Measurements from ENCODE around the gene ARV1.
"Not testable (repeated sequence)": the region's sequence is repeated elsewhere in the genome, so short reads cannot be mapped to it uniquely, and the experiment has no call there.

The ARV1 gene

GRCh38 chr1:231040800-231041718 is 62.2 kb downstream of the ARV1 start:
- Histone ChIP-seq H3K9me3 (ENCODE audit: control insufficient read depth, insufficient read depth, low read length) (no peaks in the 10 kb centered on the region), H3K36me3 (ENCODE audit: control insufficient read depth, insufficient read depth, low read length) (no peaks in the 10 kb centered on the region), H3K4me1 (ENCODE audit: control insufficient read depth, insufficient read depth, low read length) (no peaks in the 10 kb centered on the region; the same call in 1 of the 2 replicates), H3K27ac (ENCODE audit: low read length) (no peak overlapping the region), H3K4me3 (ENCODE audit: low read length) (peak overlapping the region; percentile 57; the same call in 1 of the 2 replicates), H3K27me3 (ENCODE audit: control insufficient read depth, insufficient read depth, low read length) (peaks cover 44% of the 10 kb centered on the region)
- DNase-seq (ENCODE audit: low read depth, low spot score) = no peak
- no CpG with 5 or more reads among the region's 37 CpGs for WGBS (ENCODE audit: insufficient coverage, insufficient read length)

- H3K27ac ChIP-seq (ENCODE audit: low read length) = no peak overlapping the region
These were observed 62.9 kb downstream of the ARV1 start for GRCh38 chr1:231041719-231042261.

GRCh38 chr1:231044588-231044987 is 65.7 kb downstream of the ARV1 start:
- WGBS (ENCODE audit: insufficient coverage, insufficient read length) = no CpG with 5 or more reads among the region's 1 CpG
- no peaks in the 10 kb centered on the region for H3K36me3 ChIP-seq (ENCODE audit: control insufficient read depth, insufficient read depth, low read length)
- H3K4me1 ChIP-seq (ENCODE audit: control insufficient read depth, insufficient read depth, low read length) = no peaks in the 10 kb centered on the region; the same call in 1 of the 2 replicates
- no peak overlapping the region for H3K4me3 ChIP-seq (ENCODE audit: low read length)
- no peak overlapping the region for H3K27ac ChIP-seq (ENCODE audit: low read length)
- DNase-seq (ENCODE audit: low read depth, low spot score) = no peak
- no peaks in the 10 kb centered on the region for H3K9me3 ChIP-seq (ENCODE audit: control insufficient read depth, insufficient read depth, low read length)
- H3K27me3 ChIP-seq (ENCODE audit: control insufficient read depth, insufficient read depth, low read length) = peaks cover 20% of the 10 kb centered on the region

More at GRCh38 chr1:231041719-231042261, 62.9 kb downstream of the ARV1 start:
- no CpG with 5 or more reads among the region's 9 CpGs for WGBS (ENCODE audit: insufficient coverage, insufficient read length)
- Histone ChIP-seq H3K4me3 (ENCODE audit: low read length) (no peak overlapping the region), H3K9me3 (ENCODE audit: control insufficient read depth, insufficient read depth, low read length) (no peaks in the 10 kb centered on the region), H3K27me3 (ENCODE audit: control insufficient read depth, insufficient read depth, low read length) (peaks cover 40% of the 10 kb centered on the region), H3K36me3 (ENCODE audit: control insufficient read depth, insufficient read depth, low read length) (no peaks in the 10 kb centered on the region), H3K4me1 (ENCODE audit: control insufficient read depth, insufficient read depth, low read length) (no peaks in the 10 kb centered on the region; the same call in 1 of the 2 replicates)
- no peak for DNase-seq (ENCODE audit: low read depth, low spot score)

GRCh38 chr1:231045286-231045685 is 66.4 kb downstream of the ARV1 start:
- no peak for DNase-seq (ENCODE audit: low read depth, low spot score)
- H3K27me3 ChIP-seq (ENCODE audit: control insufficient read depth, insufficient read depth, low read length) = peaks cover 20% of the 10 kb centered on the region

GRCh38 chr1:231045921-231046729 is 67.2 kb downstream of the ARV1 start:
- WGBS (ENCODE audit: insufficient coverage, insufficient read length) = no CpG with 5 or more reads among the region's 10 CpGs

More at GRCh38 chr1:231045286-231045685, 66.4 kb downstream of the ARV1 start:
- Histone ChIP-seq H3K9me3 (ENCODE audit: control insufficient read depth, insufficient read depth, low read length) (no peaks in the 10 kb centered on the region), H3K27ac (ENCODE audit: low read length) (no peak overlapping the region), H3K4me3 (ENCODE audit: low read length) (no peak overlapping the region), H3K4me1 (ENCODE audit: control insufficient read depth, insufficient read depth, low read length) (no peaks in the 10 kb centered on the region), H3K36me3 (ENCODE audit: control insufficient read depth, insufficient read depth, low read length) (no peaks in the 10 kb centered on the region)

GRCh38 chr1:231046730-231047395 is 68.0 kb downstream of the ARV1 start:
- Histone ChIP-seq H3K36me3 (ENCODE audit: control insufficient read depth, insufficient read depth, low read length) (no peaks in the 10 kb centered on the region), H3K27me3 (ENCODE audit: control insufficient read depth, insufficient read depth, low read length) (peaks cover 5% of the 10 kb centered on the region; the same call in 1 of the 2 replicates), H3K9me3 (ENCODE audit: control insufficient read depth, insufficient read depth, low read length) (no peaks in the 10 kb centered on the region), H3K4me1 (ENCODE audit: control insufficient read depth, insufficient read depth, low read length) (no peaks in the 10 kb centered on the region), H3K4me3 (ENCODE audit: low read length) (no peak overlapping the region), H3K27ac (ENCODE audit: low read length) (no peak overlapping the region)
- no peak for DNase-seq (ENCODE audit: low read depth, low spot score)
- WGBS (ENCODE audit: insufficient coverage, insufficient read length) = 100% methylated on average over 2 of the region's 2 CpGs

More at GRCh38 chr1:231045921-231046729, 67.2 kb downstream of the ARV1 start:
- H3K36me3 ChIP-seq (ENCODE audit: control insufficient read depth, insufficient read depth, low read length); H3K9me3 ChIP-seq (ENCODE audit: control insufficient read depth, insufficient read depth, low read length); H3K4me1 ChIP-seq (ENCODE audit: control insufficient read depth, insufficient read depth, low read length); DNase-seq (ENCODE audit: low read depth, low spot score); H3K27ac ChIP-seq (ENCODE audit: low read length); H3K4me3 ChIP-seq (ENCODE audit: low read length): not testable (repeated sequence)
- H3K27me3 ChIP-seq (ENCODE audit: control insufficient read depth, insufficient read depth, low read length) = peaks cover 12% of the 10 kb centered on the region; the same call in 1 of the 2 replicates

- not testable (repeated sequence) for H3K27ac ChIP-seq (ENCODE audit: low read length); DNase-seq (ENCODE audit: low read depth, low spot score); H3K36me3 ChIP-seq (ENCODE audit: control insufficient read depth, insufficient read depth, low read length); H3K27me3 ChIP-seq (ENCODE audit: control insufficient read depth, insufficient read depth, low read length); H3K9me3 ChIP-seq (ENCODE audit: control insufficient read depth, insufficient read depth, low read length); H3K4me1 ChIP-seq (ENCODE audit: control insufficient read depth, insufficient read depth, low read length); H3K4me3 ChIP-seq (ENCODE audit: low read length)
These were observed 68.6 kb downstream of the ARV1 start for GRCh38 chr1:231047529-231047928.

- not testable (repeated sequence) for H3K36me3 ChIP-seq (ENCODE audit: control insufficient read depth, insufficient read depth, low read length); H3K27ac ChIP-seq (ENCODE audit: low read length); H3K4me3 ChIP-seq (ENCODE audit: low read length); H3K27me3 ChIP-seq (ENCODE audit: control insufficient read depth, insufficient read depth, low read length); DNase-seq (ENCODE audit: low read depth, low spot score); H3K9me3 ChIP-seq (ENCODE audit: control insufficient read depth, insufficient read depth, low read length); H3K4me1 ChIP-seq (ENCODE audit: control insufficient read depth, insufficient read depth, low read length)
- WGBS (ENCODE audit: insufficient coverage, insufficient read length) = no CpG with 5 or more reads among the region's 9 CpGs
These were observed 69.5 kb downstream of the ARV1 start for GRCh38 chr1:231048419-231048818.

- no peak for DNase-seq (ENCODE audit: low read depth, low spot score)
- H3K9me3 ChIP-seq (ENCODE audit: control insufficient read depth, insufficient read depth, low read length) = no peaks in the 10 kb centered on the region
- WGBS (ENCODE audit: insufficient coverage, insufficient read length) = no CpG with 5 or more reads among the region's 10 CpGs
- no peak overlapping the region for H3K4me3 ChIP-seq (ENCODE audit: low read length)
- no peaks in the 10 kb centered on the region for H3K4me1 ChIP-seq (ENCODE audit: control insufficient read depth, insufficient read depth, low read length)
- no peaks in the 10 kb centered on the region for H3K36me3 ChIP-seq (ENCODE audit: control insufficient read depth, insufficient read depth, low read length)
- H3K27ac ChIP-seq (ENCODE audit: low read length) = no peak overlapping the region
- H3K27me3 ChIP-seq (ENCODE audit: control insufficient read depth, insufficient read depth, low read length) = peaks cover 1% of the 10 kb centered on the region; the same call in 1 of the 2 replicates
These were observed 70.5 kb downstream of the ARV1 start for GRCh38 chr1:231049121-231049979.

All from iPS DF 6.9 (cell line).